Osteoblast (primary cell): ENCODE data around the gene DNAJB13. TPM values are rescaled to one million over a fixed set of nuclear protein-coding genes. Genes with fewer than 3 reads are reported as not detected.

Experiments used
- DNase-seq: peaks from one replicate; pipeline ENCODE4 v3.0.0; 2011; ENCODE audit warnings: low spot score, mixed read lengths; ENCODE audit not compliant: insufficient read length; ENCODE audit errors: missing footprints
- H2AFZ ChIP-seq: 2 replicates; pipeline ENCODE4 v1.6.0; 2011; ENCODE audit warnings: mild to moderate bottlenecking, low read length
- H3K27ac ChIP-seq: 2 replicates; pipeline ENCODE4 v1.5.1; 2011; ENCODE audit warnings: mild to moderate bottlenecking, low read depth, low read length, moderate library complexity
- H3K27me3 ChIP-seq: 2 replicates; pipeline ENCODE4 v1.6.0; 2012; ENCODE audit warnings: mild to moderate bottlenecking, control low read depth, inconsistent platforms, low read length, moderate library complexity; ENCODE audit not compliant: insufficient read depth
- H3K36me3 ChIP-seq: 2 replicates; pipeline ENCODE4 v1.5.1; 2011; ENCODE audit warnings: mild to moderate bottlenecking, low read length, control low read depth, moderate library complexity; ENCODE audit not compliant: insufficient read depth
- H3K4me1 ChIP-seq: 2 replicates; pipeline ENCODE4 v1.5.1; 2011; ENCODE audit warnings: mild to moderate bottlenecking, low read length, control low read depth, moderate library complexity; ENCODE audit not compliant: insufficient read depth
- H3K4me2 ChIP-seq: 2 replicates; pipeline ENCODE4 v1.6.0; 2011; ENCODE audit warnings: mild to moderate bottlenecking, low read length; ENCODE audit not compliant: insufficient read depth
- H3K4me3 ChIP-seq: fragments of 200-600 bp; sonication (generic); 3 replicates; pipeline ENCODE4 v1.5.1; 2012; ENCODE audit warnings: mild to moderate bottlenecking, low read length, inconsistent platforms; ENCODE audit not compliant: insufficient read depth
- H3K79me2 ChIP-seq: 2 replicates; pipeline ENCODE4 v1.6.0; 2012; ENCODE audit warnings: mild to moderate bottlenecking, low read length, control low read depth, inconsistent platforms; ENCODE audit not compliant: insufficient read depth
- H3K9me3 ChIP-seq: 2 replicates; pipeline ENCODE4 v1.5.1; 2011; ENCODE audit warnings: low read depth, low read length, control low read depth
- H4K20me1 ChIP-seq: 2 replicates; pipeline ENCODE4 v1.6.0; 2012; ENCODE audit warnings: mild to moderate bottlenecking, low read length, control low read depth; ENCODE audit not compliant: insufficient read depth
- CTCF ChIP-seq: IDR thresholded peaks from 2 replicates; pipeline ENCODE4 v1.5.1; 2011; ENCODE audit warnings: mild to moderate bottlenecking, low read depth, low read length, moderate library complexity; ENCODE audit errors: extremely low read depth
- total RNA-seq: library from RNA; depleted of rRNA; stranded (reverse); fragments of >200 nt; gene quantifications from 2 replicates; pipeline ENCODE4 v1.2.3, GENCODE V29; 2012

The DNAJB13 gene
- total RNA-seq, 1 donor: not detected

GRCh38 chr11:73939096-73939495 is 11.7 kb upstream of the DNAJB13 start:
- Histone ChIP-seq H3K9me3 (peaks cover 3% of the 10 kb centered on the region), H3K4me2 (no peak overlapping the region), H3K27ac (no peak overlapping the region), H3K4me1 (no peaks in the 10 kb centered on the region), H3K79me2 (no peaks in the 10 kb centered on the region), H3K27me3 (no peaks in the 10 kb centered on the region), H2AFZ (no peak overlapping the region), H3K36me3 (no peaks in the 10 kb centered on the region), H4K20me1 (no peaks in the 10 kb centered on the region), H3K4me3 (no peak overlapping the region)
- no peak for TF ChIP-seq CTCF
- DNase-seq: no peak

- Histone ChIP-seq H2AFZ (no peak overlapping the region), H4K20me1 (no peaks in the 10 kb centered on the region), H3K79me2 (no peaks in the 10 kb centered on the region), H3K27me3 (no peaks in the 10 kb centered on the region), H3K4me1 (no peaks in the 10 kb centered on the region), H3K9me3 (peaks cover 3% of the 10 kb centered on the region), H3K4me3 (no peak overlapping the region), H3K4me2 (no peak overlapping the region), H3K27ac (no peak overlapping the region), H3K36me3 (no peaks in the 10 kb centered on the region)
- TF ChIP-seq CTCF: no peak
- no peak for DNase-seq
Measured at GRCh38 chr11:73940801-73941570, 9.8 kb upstream of the DNAJB13 start.

GRCh38 chr11:73942010-73942409 is 8.8 kb upstream of the DNAJB13 start:
- Histone ChIP-seq H3K36me3 (no peaks in the 10 kb centered on the region), H4K20me1 (no peaks in the 10 kb centered on the region), H3K79me2 (no peaks in the 10 kb centered on the region), H3K4me1 (no peaks in the 10 kb centered on the region), H3K4me2 (no peak overlapping the region), H2AFZ (no peak overlapping the region), H3K4me3 (no peak overlapping the region), H3K27me3 (no peaks in the 10 kb centered on the region), H3K27ac (no peak overlapping the region), H3K9me3 (peaks cover 6% of the 10 kb centered on the region)
- no peak for DNase-seq
- no peak for TF ChIP-seq CTCF

- Histone ChIP-seq H2AFZ (no peak overlapping the region), H3K9me3 (peaks cover 3% of the 10 kb centered on the region), H3K4me2 (no peak overlapping the region), H3K27me3 (no peaks in the 10 kb centered on the region), H4K20me1 (no peaks in the 10 kb centered on the region), H3K4me3 (no peak overlapping the region), H3K36me3 (no peaks in the 10 kb centered on the region), H3K4me1 (no peaks in the 10 kb centered on the region), H3K79me2 (no peaks in the 10 kb centered on the region), H3K27ac (no peak overlapping the region)
- no peak for DNase-seq
- no peak for TF ChIP-seq CTCF
Measured at GRCh38 chr11:73944085-73944484, 6.7 kb upstream of the DNAJB13 start.
